Glutamatergic neuron (in vitro differentiated cells): ENCODE data around the gene PTPN3. TPM values are rescaled to one million over a fixed set of nuclear protein-coding genes. Genes with fewer than 3 reads are reported as not detected.

Experiments used
- DNase-seq: peaks from one replicate; pipeline ENCODE4 v3.0.0; 2022
- H3K27ac Mint-ChIP-seq: one replicate; pipeline ENCODE4 v1.8.0; 2020; ENCODE audit warnings: mild to moderate bottlenecking, mixed read lengths, inconsistent platforms; ENCODE audit not compliant: unreplicated experiment
- H3K27me3 Mint-ChIP-seq: one replicate; pipeline ENCODE4 v1.8.0; 2020; ENCODE audit warnings: mild to moderate bottlenecking, moderate library complexity, mixed read lengths, inconsistent platforms; ENCODE audit not compliant: unreplicated experiment
- H3K36me3 Mint-ChIP-seq: one replicate; pipeline ENCODE4 v1.8.0; 2020; ENCODE audit warnings: mild to moderate bottlenecking, mixed read lengths, inconsistent platforms; ENCODE audit not compliant: unreplicated experiment
- H3K4me1 Mint-ChIP-seq: one replicate; pipeline ENCODE4 v1.8.0; 2020; ENCODE audit warnings: mild to moderate bottlenecking, low read depth, mixed read lengths, inconsistent platforms; ENCODE audit not compliant: unreplicated experiment
- H3K4me3 Mint-ChIP-seq: one replicate; pipeline ENCODE4 v1.8.0; 2020; ENCODE audit warnings: mild to moderate bottlenecking, mixed read lengths, inconsistent platforms; ENCODE audit not compliant: unreplicated experiment
- H3K9me3 Mint-ChIP-seq: one replicate; pipeline ENCODE4 v1.8.0; 2020; ENCODE audit warnings: mild to moderate bottlenecking, moderate library complexity, mixed read lengths, inconsistent platforms; ENCODE audit not compliant: unreplicated experiment
- CTCF ChIP-seq: fragments of 200-600 bp; sonication (generic); IDR thresholded peaks from one replicate; pipeline ENCODE4 v1.5.0; 2021; ENCODE audit not compliant: partially characterized antibody, unreplicated experiment
- total RNA-seq: library from RNA; stranded (reverse); fragmentation: NEBNext Ultra II Directional; extraction: Animal tissue kit (Norgen Biotek cat#: 25700); gene quantifications from one replicate; pipeline ENCODE4 v1.2.1, GENCODE V29; 2021; ENCODE audit not compliant: unreplicated experiment

Gene PTPN3
- total RNA-seq, 1 donor from 2014 or later = 1.6 TPM

GRCh38 chr9:109504689-109505088 is 6.6 kb upstream of the PTPN3 start:
- no peak for TF ChIP-seq CTCF

GRCh38 chr9:109500421-109500974 is 2.4 kb upstream of the PTPN3 start:
- TF ChIP-seq CTCF = no peak
- H3K4me3 Mint-ChIP-seq = no peak overlapping the region

More at GRCh38 chr9:109504689-109505088, 6.6 kb upstream of the PTPN3 start:
- Mint-ChIP-seq H3K27ac (no peak overlapping the region), H3K27me3 (peaks cover 11% of the 10 kb centered on the region), H3K9me3 (no peaks in the 10 kb centered on the region), H3K4me1 (peaks cover 11% of the 10 kb centered on the region), H3K4me3 (no peak overlapping the region), H3K36me3 (peaks cover 4% of the 10 kb centered on the region)
- no peak for DNase-seq

GRCh38 chr9:109499631-109500410 is 1.7 kb upstream of the PTPN3 start:
- no peak overlapping the region for H3K27ac Mint-ChIP-seq
- peaks cover 11% of the 10 kb centered on the region for H3K4me1 Mint-ChIP-seq
- peaks cover 4% of the 10 kb centered on the region for H3K36me3 Mint-ChIP-seq

More at GRCh38 chr9:109500421-109500974, 2.4 kb upstream of the PTPN3 start:
- H3K27me3 Mint-ChIP-seq = peaks cover 22% of the 10 kb centered on the region
- DNase-seq = no peak
- H3K9me3 Mint-ChIP-seq = peaks cover 12% of the 10 kb centered on the region
- no peak overlapping the region for H3K27ac Mint-ChIP-seq
- peaks cover 11% of the 10 kb centered on the region for H3K4me1 Mint-ChIP-seq
- H3K36me3 Mint-ChIP-seq = peaks cover 4% of the 10 kb centered on the region

GRCh38 chr9:109499093-109499630 is 1.1 kb upstream of the PTPN3 start:
- Mint-ChIP-seq H3K4me1 (peaks cover 11% of the 10 kb centered on the region), H3K36me3 (peaks cover 4% of the 10 kb centered on the region), H3K9me3 (peaks cover 12% of the 10 kb centered on the region), H3K27ac (no peak overlapping the region), H3K4me3 (peak overlapping the region; percentile 80), H3K27me3 (peaks cover 22% of the 10 kb centered on the region)
- no peak for DNase-seq
- no peak for TF ChIP-seq CTCF

More at GRCh38 chr9:109499631-109500410, 1.7 kb upstream of the PTPN3 start:
- peaks cover 22% of the 10 kb centered on the region for H3K27me3 Mint-ChIP-seq
- no peak for TF ChIP-seq CTCF
- DNase-seq = peak; percentile 63
- peaks cover 12% of the 10 kb centered on the region for H3K9me3 Mint-ChIP-seq
- H3K4me3 Mint-ChIP-seq = peak overlapping the region; percentile 82
